ENCODE results near the gene ATAD2B. TPM values are rescaled to one million over a fixed set of nuclear protein-coding genes. Genes with fewer than 3 reads are reported as not detected.

Gene ATAD2B
- total RNA-seq, 1 donor from 2014 or later: 38.5 TPM

DNA sequence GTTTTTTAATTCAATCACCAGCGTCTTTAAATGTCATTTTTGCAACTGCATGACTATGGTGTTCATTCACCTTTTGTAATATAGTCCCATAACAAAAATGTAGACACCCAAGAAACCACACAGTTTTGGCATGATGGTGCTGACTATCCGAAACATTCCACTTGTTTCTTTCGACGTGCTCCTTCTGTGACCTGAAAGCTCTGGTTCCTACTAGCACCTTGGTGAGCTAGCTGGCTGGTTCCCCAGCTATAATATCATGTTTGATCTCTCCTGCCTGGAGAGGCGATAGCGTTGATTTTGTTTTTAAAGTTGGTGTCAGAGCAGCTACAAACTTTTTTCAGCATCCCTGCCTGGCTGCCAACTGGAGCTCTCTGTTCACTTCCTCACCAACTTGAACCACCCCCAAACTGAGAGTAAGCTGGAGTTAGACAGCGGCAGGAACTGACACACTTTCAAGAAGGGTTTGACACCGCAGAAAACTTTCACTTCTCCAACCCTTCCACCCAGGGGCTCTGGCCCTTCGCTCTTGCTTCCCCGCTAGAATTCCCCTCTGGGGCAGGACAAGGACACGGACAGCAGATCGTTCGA is 1.1 kb downstream of the ATAD2B start:
- DNase-seq (ENCODE audit: extremely low spot score in 2 of 2): peak in 1 of 2 donors; percentile 91
- peaks cover 50% of the 10 kb centered on the region for H3K4me1 ChIP-seq
- no peaks in the 10 kb centered on the region for H3K9me3 ChIP-seq

DNA sequence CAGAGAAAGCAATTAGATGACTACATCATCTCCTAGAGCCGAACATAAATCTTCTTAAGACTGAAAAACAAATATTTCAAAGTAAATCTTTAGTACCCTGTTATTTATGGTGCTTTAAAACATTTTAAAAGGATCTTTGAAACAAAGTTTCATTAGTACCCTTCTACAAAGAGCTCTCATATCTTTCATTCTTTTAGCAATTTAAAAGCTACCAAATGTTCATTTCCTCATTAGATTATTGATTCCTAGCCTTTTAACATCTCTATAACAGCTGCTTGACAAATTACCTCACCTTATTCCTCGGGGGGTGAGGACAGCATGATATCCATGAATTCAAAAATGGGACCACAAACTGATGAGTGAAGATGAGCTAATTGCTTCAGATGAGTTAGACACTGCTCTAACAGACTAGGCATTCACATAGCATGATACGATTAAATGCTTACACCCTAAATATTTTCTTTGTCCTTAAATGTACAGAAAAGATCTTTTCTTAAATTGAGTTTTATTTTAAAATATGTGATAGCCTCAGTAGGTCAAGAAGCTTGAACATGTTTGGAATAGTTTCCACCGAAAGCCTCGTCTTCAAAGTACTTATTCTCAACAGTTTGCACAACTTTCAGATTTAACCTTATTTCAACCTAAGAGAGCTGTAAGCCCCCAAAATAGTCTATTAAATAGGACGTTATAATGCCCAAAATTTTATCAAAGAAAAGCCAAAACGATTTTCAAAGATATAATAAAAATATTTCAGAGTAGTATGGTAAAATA is 2.1 kb downstream of the ATAD2B start:
- Histone ChIP-seq H3K27ac (peak overlapping the region; percentile 99), H3K4me3 (peak overlapping the region in 1 of 2 donors; percentile 93), H3K36me3 (no peaks in the 10 kb centered on the region), H3K27me3 (no peaks in the 10 kb centered on the region), H3K4me1 (peaks cover 57% of the 10 kb centered on the region), H3K9me3 (no peaks in the 10 kb centered on the region)
- TF ChIP-seq POLR2AphosphoS5 (IDR thresholded peaks at IDR 0.05; ENCODE audit: insufficient read depth in 1 of 2, low read depth in 1 of 2): no peak
- TF ChIP-seq POLR2A (IDR thresholded peaks at IDR 0.05): no peak
- TF ChIP-seq, protein P1, sequence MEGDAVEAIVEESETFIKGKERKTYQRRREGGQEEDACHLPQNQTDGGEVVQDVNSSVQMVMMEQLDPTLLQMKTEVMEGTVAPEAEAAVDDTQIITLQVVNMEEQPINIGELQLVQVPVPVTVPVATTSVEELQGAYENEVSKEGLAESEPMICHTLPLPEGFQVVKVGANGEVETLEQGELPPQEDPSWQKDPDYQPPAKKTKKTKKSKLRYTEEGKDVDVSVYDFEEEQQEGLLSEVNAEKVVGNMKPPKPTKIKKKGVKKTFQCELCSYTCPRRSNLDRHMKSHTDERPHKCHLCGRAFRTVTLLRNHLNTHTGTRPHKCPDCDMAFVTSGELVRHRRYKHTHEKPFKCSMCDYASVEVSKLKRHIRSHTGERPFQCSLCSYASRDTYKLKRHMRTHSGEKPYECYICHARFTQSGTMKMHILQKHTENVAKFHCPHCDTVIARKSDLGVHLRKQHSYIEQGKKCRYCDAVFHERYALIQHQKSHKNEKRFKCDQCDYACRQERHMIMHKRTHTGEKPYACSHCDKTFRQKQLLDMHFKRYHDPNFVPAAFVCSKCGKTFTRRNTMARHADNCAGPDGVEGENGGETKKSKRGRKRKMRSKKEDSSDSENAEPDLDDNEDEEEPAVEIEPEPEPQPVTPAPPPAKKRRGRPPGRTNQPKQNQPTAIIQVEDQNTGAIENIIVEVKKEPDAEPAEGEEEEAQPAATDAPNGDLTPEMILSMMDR (IDR thresholded peaks at IDR 0.05): no peak
- intact Hi-C loops (cut with DNase I): loop anchor here (10.0 kb wide), 1 partner anchor 120 kb away; the partner anchor contains the start of genes FKBP1B and WDCP
- no peak for DNase-seq (ENCODE audit: extremely low spot score in 2 of 2)

More for the DNA sequence above, 1.1 kb downstream of the ATAD2B start:
- Histone ChIP-seq H3K36me3 (no peaks in the 10 kb centered on the region), H3K4me3 (peak overlapping the region; percentile 79 to 93), H3K27me3 (no peaks in the 10 kb centered on the region), H3K27ac (peak overlapping the region; percentile 99)
- intact Hi-C loops (cut with DNase I): loop anchor here (10.0 kb wide), 1 partner anchor 119 kb away; the partner anchor contains the start of genes FKBP1B and WDCP
- peak in 1 of 2 donors; percentile 36 for TF ChIP-seq POLR2A (IDR thresholded peaks at IDR 0.05)
- TF ChIP-seq, protein P1 (IDR thresholded peaks at IDR 0.05): no peak
- peak in 1 of 2 donors; percentile 64 for TF ChIP-seq POLR2AphosphoS5 (IDR thresholded peaks at IDR 0.05; ENCODE audit: insufficient read depth in 1 of 2, low read depth in 1 of 2)

DNA sequence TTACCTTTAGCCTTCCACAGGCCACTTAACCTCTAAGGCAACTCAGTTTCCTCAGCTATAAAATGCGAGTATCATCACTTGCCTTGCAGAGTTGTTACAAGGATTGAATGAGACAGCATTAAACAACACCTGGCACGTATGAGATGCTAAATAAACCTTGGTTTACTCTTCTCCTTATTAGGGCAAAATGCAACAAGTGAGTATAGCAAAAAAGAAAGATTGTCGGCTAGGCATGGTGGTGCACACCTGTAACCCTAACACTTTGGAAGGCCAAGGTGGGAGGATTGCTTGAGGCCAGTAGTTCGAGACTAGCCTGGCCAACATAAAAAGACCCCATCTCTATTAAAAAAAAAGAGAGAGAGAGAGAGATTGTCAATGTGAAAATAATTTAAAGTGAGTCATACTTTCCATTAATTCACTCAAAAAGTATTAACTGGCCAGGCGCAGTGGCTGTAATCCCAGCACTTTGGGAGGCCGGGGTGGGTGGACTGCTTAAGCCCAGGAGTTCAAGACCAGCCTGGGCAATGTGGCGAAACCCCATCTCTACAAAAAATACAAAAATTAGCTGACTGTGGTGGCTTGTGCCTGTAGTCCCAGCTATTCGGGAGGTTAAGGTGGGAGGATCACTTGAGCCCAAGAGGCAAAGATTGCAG is 8.0 kb downstream of the ATAD2B start:
- intact Hi-C loops (cut with DNase I): no loop called here
- TF ChIP-seq POLR2AphosphoS5 (IDR thresholded peaks at IDR 0.05; ENCODE audit: insufficient read depth in 1 of 2, low read depth in 1 of 2): no peak
- TF ChIP-seq POLR2A (IDR thresholded peaks at IDR 0.05): no peak
- TF ChIP-seq, protein P1 (IDR thresholded peaks at IDR 0.05): no peak
- H3K36me3 ChIP-seq: no peaks in the 10 kb centered on the region
- no peak for DNase-seq (ENCODE audit: extremely low spot score in 2 of 2)
- H3K4me3 ChIP-seq: no peak overlapping the region
- H3K9me3 ChIP-seq: no peaks in the 10 kb centered on the region
- no peak overlapping the region for H3K27ac ChIP-seq
- H3K27me3 ChIP-seq: no peaks in the 10 kb centered on the region
- H3K4me1 ChIP-seq: peaks cover 59% of the 10 kb centered on the region

DNA sequence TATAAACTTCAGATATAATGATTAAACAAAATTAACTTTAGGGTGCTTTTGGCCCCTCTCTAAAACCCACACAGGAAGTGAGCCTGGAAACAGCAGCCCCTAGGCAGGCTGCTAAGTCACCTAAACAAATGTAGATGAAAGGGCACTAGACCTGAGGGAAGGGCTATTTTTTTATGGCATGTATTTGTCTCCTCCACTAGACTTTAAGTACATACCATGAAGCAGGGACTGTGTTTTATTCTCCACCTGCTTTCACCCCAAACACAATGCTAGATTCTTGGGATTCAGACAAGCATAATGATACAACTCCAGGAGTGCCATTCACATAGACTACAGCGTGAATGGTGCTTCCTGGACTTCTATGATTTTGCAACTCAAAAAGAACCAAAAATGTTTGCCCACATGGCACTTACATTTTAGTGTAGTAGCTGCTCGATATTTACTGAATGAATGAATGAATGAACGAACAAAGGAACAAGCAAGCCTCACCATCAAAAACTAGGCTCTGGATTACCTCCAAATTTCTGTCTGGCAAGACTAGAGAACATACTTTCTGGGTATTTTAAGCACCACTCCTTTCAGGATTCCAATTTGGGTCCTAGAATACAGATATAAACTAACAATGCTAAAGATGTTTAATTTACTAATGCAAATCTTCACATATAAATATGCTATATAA is 10.1 kb downstream of the ATAD2B start:
- peaks cover 54% of the 10 kb centered on the region for H3K4me1 ChIP-seq
- no peaks in the 10 kb centered on the region for H3K36me3 ChIP-seq
- TF ChIP-seq POLR2AphosphoS5 (IDR thresholded peaks at IDR 0.05; ENCODE audit: insufficient read depth in 1 of 2, low read depth in 1 of 2) (no peak), POLR2A (IDR thresholded peaks at IDR 0.05) (no peak)
- TF ChIP-seq, protein P1 (IDR thresholded peaks at IDR 0.05): no peak
- no peak overlapping the region for H3K4me3 ChIP-seq
- no peaks in the 10 kb centered on the region for H3K27me3 ChIP-seq
- H3K9me3 ChIP-seq: no peaks in the 10 kb centered on the region
- intact Hi-C loops (cut with DNase I): no loop called here
- H3K27ac ChIP-seq: no peak overlapping the region
- no peak for DNase-seq (ENCODE audit: extremely low spot score in 2 of 2)
